ENCODE data around the gene DIP2A.

- TF ChIP-seq CTCF (conservative IDR thresholded peaks at IDR 0.05) (no peak), ZFX (IDR thresholded peaks at IDR 0.05) (no peak)
Measured at GRCh38 chr21:46498335-46499050, 39.8 kb downstream of the DIP2A start.

Measured in C4-2B (cell line).